Measurements from ENCODE around the gene MYLK2.

DNA sequence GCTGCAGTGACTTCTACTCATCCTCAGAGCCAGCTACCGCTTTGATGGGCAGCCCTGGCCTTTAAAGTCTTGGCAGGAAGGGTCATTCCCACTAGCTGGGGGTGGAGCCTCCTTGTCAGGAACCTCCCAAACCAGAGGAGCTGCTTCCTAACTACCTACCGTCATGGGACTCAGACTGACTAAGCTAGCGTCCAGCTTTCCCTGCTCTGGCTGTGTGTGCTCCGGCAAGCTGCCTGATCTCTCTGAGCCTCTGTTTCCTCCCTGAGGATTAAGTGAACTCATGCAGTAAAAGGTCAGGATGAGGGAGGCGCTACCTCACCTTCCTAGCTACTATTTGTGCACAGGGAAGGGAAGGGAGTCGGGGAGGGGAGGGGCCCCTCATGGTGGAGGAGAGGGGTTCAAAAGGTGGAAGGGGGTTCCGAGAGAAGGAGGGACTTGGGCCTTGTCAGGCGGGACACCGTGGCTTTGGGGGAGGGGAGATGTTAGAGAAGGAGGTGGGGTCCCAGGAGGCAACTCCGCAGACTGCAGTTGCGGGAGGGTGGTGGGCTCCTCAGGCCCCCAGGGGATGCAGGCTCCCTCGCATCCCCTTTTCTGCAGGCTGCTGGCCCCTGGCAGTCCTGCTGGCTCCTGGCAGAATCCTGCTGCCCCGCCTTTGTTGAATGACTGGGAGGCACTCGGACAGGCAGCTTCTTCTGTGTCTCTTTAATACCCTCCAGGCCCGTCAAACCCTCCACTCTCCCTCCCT is 41.4 kb downstream of the MYLK2 start:
- TF ChIP-seq, protein P1, sequence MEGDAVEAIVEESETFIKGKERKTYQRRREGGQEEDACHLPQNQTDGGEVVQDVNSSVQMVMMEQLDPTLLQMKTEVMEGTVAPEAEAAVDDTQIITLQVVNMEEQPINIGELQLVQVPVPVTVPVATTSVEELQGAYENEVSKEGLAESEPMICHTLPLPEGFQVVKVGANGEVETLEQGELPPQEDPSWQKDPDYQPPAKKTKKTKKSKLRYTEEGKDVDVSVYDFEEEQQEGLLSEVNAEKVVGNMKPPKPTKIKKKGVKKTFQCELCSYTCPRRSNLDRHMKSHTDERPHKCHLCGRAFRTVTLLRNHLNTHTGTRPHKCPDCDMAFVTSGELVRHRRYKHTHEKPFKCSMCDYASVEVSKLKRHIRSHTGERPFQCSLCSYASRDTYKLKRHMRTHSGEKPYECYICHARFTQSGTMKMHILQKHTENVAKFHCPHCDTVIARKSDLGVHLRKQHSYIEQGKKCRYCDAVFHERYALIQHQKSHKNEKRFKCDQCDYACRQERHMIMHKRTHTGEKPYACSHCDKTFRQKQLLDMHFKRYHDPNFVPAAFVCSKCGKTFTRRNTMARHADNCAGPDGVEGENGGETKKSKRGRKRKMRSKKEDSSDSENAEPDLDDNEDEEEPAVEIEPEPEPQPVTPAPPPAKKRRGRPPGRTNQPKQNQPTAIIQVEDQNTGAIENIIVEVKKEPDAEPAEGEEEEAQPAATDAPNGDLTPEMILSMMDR (IDR thresholded peaks at IDR 0.05): no peak
- no peak for TF ChIP-seq POLR2A (IDR thresholded peaks at IDR 0.05)
